HG02588 (cell line): Measurements from ENCODE around the gene EEF1B2.

Experiments used
- ATAC-seq: cut with Tn5 transposase; IDR thresholded peaks from one replicate; pipeline ENCODE4 v1.9.1; 2021; ENCODE audit warnings: mild to moderate bottlenecking, moderate library complexity; ENCODE audit not compliant: unreplicated experiment

Gene EEF1B2

DNA sequence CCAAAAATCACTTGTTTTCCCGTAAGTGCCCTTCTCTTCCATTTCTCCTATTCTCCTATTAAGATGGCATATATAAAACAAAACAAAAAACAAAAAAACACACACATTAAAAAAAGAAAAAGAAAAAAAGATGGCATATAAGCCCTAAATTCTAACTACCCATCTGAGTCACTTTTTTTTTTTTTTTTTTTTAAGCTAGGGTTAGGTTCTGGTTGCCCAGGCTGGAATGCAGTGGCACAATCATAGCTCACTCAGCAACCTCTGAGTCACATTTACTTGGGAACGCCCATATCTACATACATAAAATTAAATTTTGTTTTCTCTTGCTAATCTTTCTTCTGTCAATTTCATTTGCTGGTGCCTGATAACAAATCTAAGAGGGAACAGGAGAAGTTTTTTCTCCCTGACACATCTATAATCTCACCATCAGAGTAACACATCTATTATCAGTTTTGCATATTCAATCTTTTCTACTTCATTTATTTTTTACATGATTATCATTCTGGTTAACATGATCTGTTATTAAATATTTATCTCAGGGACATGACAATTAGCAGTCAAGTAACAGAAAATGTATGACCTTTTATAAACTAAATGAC, 52.1 kb downstream of the EEF1B2 start:
- no peak for ATAC-seq
